Lung (tissue), 12 donors: Measurements from ENCODE around the gene CYB5R2. TPM values are rescaled to one million over a fixed set of nuclear protein-coding genes. Genes with fewer than 3 reads are reported as not detected.
A peak's percentile ranks its signal among the peaks of the same experiment; 100 is the strongest.

Experiments
- ATAC-seq: fragments of 200-7000 bp; cut with Tn5 transposase; one replicate; pipeline ENCODE4 v1.9.1; 2020; ENCODE audit warnings: moderate number of reproducible peaks; ENCODE audit not compliant: insufficient read depth, low FRiP score
- DNase-seq, 3 donors: peaks; one replicate each; pipeline ENCODE4 v3.0.0-alpha.2; 2013 to 2017
- H3K27ac ChIP-seq, 2 donors: one replicate each; pipeline ENCODE4 v1.5.1; 2013; ENCODE audit warnings: mild to moderate bottlenecking in 2 of 2, moderate library complexity in 2 of 2, control low read depth in 1 of 2, inconsistent platforms in 1 of 2, low read depth in 1 of 2, low read length in 1 of 2
- H3K27me3 ChIP-seq, 3 donors: one replicate each; pipeline ENCODE4 v1.5.1; 2013; ENCODE audit warnings: low read length in 2 of 3; ENCODE audit not compliant: control insufficient read depth in 3 of 3, insufficient read depth in 3 of 3
- H3K36me3 ChIP-seq, 4 donors: one replicate each; pipeline ENCODE4 v1.5.1; 2013; ENCODE audit warnings: low read length in 4 of 4, mild to moderate bottlenecking in 1 of 4, moderate library complexity in 1 of 4; ENCODE audit not compliant: control insufficient read depth in 4 of 4, insufficient read depth in 4 of 4
- H3K4me1 ChIP-seq, 5 donors: one replicate each; pipeline ENCODE4 v1.5.1; 2013; ENCODE audit warnings: low read length in 5 of 5, mild to moderate bottlenecking in 2 of 5, moderate library complexity in 1 of 5; ENCODE audit not compliant: control insufficient read depth in 5 of 5, insufficient read depth in 5 of 5
- H3K4me3 ChIP-seq: one replicate; pipeline ENCODE4 v1.5.1; 2013; ENCODE audit warnings: mild to moderate bottlenecking, control low read depth, moderate library complexity
- H3K9ac ChIP-seq, 2 donors: one replicate each; pipeline ENCODE4 v1.5.1; 2013; ENCODE audit warnings: low read length in 2 of 2, control low read depth in 1 of 2; ENCODE audit not compliant: insufficient read depth in 1 of 2
- H3K9me3 ChIP-seq, 4 donors: one replicate each; pipeline ENCODE4 v1.5.1; 2013; ENCODE audit warnings: low read length in 3 of 4, mild to moderate bottlenecking in 1 of 4, moderate library complexity in 1 of 4; ENCODE audit not compliant: control insufficient read depth in 4 of 4, insufficient read depth in 3 of 4
- WGBS, 2 donors: extraction: QIAGEN DNeasy Blood & Tissue Kit; methylation state at CpG; one replicate each; pipeline ENCODE4 v1.1.7; 2013; 5-methylcytosine and 5-hydroxymethylcytosine counted together
- polyA plus RNA-seq, 2 donors: library from polyadenylated mRNA; stranded (reverse); fragments of 200-250 nt; gene quantifications; one replicate each; pipeline ENCODE4 v1.2.1, GENCODE V29; 2013
- total RNA-seq, 2 donors: library from RNA; depleted of rRNA in 1 of 2; stranded (reverse); fragments of >200 nt in 1 of 2; gene quantifications; one replicate each; pipeline ENCODE4 v1.2.1, GENCODE V29; 2014 to 2021
- TF ChIP-seq, protein P1 (sequence below): IDR thresholded peaks from 2 replicates; pipeline ENCODE4 v1.5.1; 2012; ENCODE audit warnings: mild to moderate bottlenecking; ENCODE audit errors: control extremely low read depth, extremely low read depth
- donor health status: control.
- donor health status: control.
- donor health status: Bipolar disorder and iron deficiency.
- donor health status: healthy.
- donor health status: DM: yes; HTN: yes; CAD: no.

CYB5R2 gene
- total and polyA plus RNA-seq, 4 donors, result 7.1 to 15.5 (median 13.7) TPM

DNA sequence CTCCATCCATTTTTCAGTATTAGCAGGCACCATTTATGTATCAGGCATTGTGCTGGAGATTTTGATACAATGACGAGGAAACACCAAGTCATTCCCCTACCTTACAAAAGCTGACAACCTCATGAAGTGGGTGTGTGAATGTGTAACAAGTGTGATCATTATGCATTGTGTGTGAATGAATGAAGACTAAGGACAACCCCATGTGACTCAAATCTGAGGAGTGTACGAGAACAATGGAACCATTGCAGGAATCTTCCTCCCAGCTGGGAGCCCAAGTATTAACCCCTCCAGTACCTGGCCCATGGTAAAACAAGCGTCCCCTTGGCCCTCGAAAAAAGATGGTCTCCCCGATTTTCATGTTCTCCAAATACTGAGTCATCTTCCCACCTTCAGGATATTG, 4.4 kb downstream of the CYB5R2 start:
- 78 to 81% methylated on average over 5 of the region's 5 CpGs for WGBS, 2 donors
- ATAC-seq (no peak), DNase-seq (no peak)
- no peaks in the 10 kb centered on the region for H3K9me3 ChIP-seq
- TF ChIP-seq, protein P1, sequence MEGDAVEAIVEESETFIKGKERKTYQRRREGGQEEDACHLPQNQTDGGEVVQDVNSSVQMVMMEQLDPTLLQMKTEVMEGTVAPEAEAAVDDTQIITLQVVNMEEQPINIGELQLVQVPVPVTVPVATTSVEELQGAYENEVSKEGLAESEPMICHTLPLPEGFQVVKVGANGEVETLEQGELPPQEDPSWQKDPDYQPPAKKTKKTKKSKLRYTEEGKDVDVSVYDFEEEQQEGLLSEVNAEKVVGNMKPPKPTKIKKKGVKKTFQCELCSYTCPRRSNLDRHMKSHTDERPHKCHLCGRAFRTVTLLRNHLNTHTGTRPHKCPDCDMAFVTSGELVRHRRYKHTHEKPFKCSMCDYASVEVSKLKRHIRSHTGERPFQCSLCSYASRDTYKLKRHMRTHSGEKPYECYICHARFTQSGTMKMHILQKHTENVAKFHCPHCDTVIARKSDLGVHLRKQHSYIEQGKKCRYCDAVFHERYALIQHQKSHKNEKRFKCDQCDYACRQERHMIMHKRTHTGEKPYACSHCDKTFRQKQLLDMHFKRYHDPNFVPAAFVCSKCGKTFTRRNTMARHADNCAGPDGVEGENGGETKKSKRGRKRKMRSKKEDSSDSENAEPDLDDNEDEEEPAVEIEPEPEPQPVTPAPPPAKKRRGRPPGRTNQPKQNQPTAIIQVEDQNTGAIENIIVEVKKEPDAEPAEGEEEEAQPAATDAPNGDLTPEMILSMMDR, result no peak
- H3K4me1 ChIP-seq, result peaks cover 0 to 16% (median 7%) of the 10 kb centered on the region in 5 donors
- no peak overlapping the region for H3K9ac ChIP-seq
- H3K27ac ChIP-seq, result no peak overlapping the region
- no peak overlapping the region for H3K4me3 ChIP-seq
- peaks cover 0 to 7% (median 4%) of the 10 kb centered on the region in 4 donors for H3K36me3 ChIP-seq
- H3K27me3 ChIP-seq, result no peaks in the 10 kb centered on the region

DNA sequence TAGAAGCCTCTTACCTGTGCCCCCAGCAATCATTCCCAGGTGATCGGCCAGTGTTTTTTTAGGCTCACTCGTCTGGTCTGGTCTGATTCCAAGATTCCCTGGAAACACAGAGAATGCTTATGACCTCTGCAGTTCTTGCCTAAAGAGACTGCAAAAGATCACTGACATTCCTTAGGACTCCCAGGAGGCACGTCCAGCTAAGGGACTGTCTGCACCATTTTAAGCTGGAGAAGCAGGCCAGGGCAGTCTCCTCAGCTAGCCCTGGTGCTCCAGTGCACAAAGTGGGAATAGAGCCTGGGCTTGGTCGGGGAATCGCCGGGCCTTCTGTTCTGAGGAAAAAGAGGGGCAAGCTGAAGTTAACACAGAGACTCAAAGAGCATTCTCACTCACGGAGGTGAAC, 4.8 kb downstream of the CYB5R2 start:
- no peak overlapping the region for H3K27ac ChIP-seq
- no peak overlapping the region for H3K4me3 ChIP-seq
- H3K4me1 ChIP-seq, result peaks cover 0 to 13% (median 5%) of the 10 kb centered on the region in 5 donors
- 83 to 89% methylated on average over 7 of the region's 7 CpGs for WGBS, 2 donors
- H3K9ac ChIP-seq, result no peak overlapping the region
- TF ChIP-seq, protein P1, result no peak
- H3K27me3 ChIP-seq, result no peaks in the 10 kb centered on the region
- DNase-seq, result no peak
- no peaks in the 10 kb centered on the region for H3K9me3 ChIP-seq
- no peak for ATAC-seq
- H3K36me3 ChIP-seq, result peaks cover 0 to 7% (median 4%) of the 10 kb centered on the region in 4 donors

DNA sequence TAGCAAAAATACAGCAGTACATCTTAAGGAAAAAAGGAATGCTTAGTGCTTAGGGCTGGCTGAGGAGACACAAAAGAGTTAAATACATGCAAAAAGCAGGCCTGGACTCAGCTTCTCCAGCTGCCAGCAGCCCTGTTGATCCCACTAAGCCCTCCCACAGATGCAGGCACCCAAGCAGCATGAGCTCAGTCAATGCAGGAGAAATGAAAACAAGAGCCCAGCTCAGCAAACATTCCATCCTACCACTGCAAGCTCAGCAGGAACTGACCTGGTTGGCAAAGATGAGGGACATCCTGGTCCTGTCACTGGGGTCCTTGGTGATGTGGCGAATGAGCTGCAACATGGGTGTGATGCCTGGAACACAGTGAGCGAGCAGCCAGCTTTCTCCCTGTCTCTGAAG, 5.8 kb downstream of the CYB5R2 start:
- Histone ChIP-seq H3K4me3 (no peak overlapping the region), H3K4me1 (peaks cover 0 to 8% (median 0%) of the 10 kb centered on the region in 5 donors), H3K36me3 (peaks cover 0 to 7% (median 4%) of the 10 kb centered on the region in 4 donors), H3K9ac (no peak overlapping the region), H3K9me3 (no peaks in the 10 kb centered on the region), H3K27ac (no peak overlapping the region), H3K27me3 (no peaks in the 10 kb centered on the region)
- TF ChIP-seq, protein P1, result no peak
- no peak for ATAC-seq
- peak in 1 of 3 donors; percentile 22 for DNase-seq
- 93 to 95% methylated on average over 2 of the region's 2 CpGs for WGBS, 2 donors

DNA sequence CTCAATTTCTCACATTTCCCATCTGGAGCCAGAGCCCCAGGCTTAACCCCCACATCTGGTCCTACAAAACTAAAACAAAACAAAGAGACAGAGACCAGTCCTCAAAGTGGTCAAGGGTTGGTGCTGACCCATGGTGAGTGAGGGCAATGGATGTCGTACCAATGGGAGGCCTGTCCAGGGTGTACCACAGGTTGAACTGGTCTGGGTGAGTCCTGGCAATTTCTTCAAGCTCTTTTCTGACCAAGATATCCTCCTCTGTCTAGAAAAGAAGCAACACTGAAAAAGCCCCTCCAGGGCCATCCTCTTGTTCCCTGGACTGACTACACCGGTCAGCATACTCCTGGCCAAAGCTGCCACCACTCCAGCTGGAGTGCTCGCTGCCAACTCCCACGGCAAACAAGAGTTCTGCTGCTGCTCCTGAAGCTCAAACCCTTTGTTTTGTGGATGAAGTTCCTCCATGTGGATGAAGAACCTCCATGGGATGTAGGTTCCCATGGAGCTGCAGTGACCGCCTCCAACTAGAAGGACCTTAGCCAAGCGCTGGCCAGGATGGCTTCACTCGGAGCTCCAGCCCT, 6.9 kb downstream of the CYB5R2 start:
- ATAC-seq (no peak), DNase-seq (no peak)
- Histone ChIP-seq H3K36me3 (peaks cover 0 to 7% (median 4%) of the 10 kb centered on the region in 4 donors), H3K4me1 (peaks cover 0 to 4% (median 0%) of the 10 kb centered on the region in 5 donors), H3K27me3 (no peaks in the 10 kb centered on the region), H3K27ac (no peak overlapping the region), H3K4me3 (no peak overlapping the region), H3K9me3 (no peaks in the 10 kb centered on the region), H3K9ac (no peak overlapping the region)
- TF ChIP-seq, protein P1, result no peak
- WGBS, 2 donors, result 85 to 98% methylated on average over 7 of the region's 7 CpGs
